Measurements from ENCODE around the gene S100G. TPM values are rescaled to one million over a fixed set of nuclear protein-coding genes. Genes with fewer than 3 reads are reported as not detected.
"Not testable (repeated sequence)": the region's sequence is repeated elsewhere in the genome, so short reads cannot be mapped to it uniquely, and the experiment has no call there.

Gene S100G
- total RNA-seq, 2 donors from 2014 or later: not detected

DNA sequence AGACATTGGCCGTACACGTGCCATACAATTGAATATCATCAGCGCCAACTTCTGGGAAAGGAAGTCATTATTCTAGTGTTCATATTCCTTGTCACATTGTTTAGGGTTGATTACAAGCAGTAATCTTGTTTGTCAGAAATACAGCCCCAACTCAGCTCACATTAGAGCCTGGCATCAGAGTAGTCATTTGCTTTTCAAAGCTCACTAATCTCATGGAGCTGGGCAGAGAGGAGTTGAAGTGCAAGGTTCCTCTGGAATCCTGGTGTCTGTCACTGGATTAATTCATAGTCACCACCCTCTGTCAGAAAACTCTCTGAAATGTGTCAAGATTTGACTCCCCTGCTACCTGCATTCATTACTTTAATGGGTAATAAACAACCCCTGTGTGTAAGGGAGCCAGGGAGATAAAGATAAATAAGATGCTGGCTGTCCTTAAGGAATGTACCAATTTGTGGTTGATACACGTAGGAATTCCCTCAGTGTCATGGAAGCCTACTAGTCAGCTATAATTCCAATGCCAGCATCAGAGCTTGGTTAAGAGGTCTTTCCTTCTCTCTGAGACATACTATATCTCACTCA lies 43.7 kb upstream of the S100G start:
- no peak overlapping the region for H3K27ac ChIP-seq
- 76% methylated on average over 4 of the region's 4 CpGs for WGBS
- H3K4me1 ChIP-seq (replicated peaks): no peaks in the 10 kb centered on the region

DNA sequence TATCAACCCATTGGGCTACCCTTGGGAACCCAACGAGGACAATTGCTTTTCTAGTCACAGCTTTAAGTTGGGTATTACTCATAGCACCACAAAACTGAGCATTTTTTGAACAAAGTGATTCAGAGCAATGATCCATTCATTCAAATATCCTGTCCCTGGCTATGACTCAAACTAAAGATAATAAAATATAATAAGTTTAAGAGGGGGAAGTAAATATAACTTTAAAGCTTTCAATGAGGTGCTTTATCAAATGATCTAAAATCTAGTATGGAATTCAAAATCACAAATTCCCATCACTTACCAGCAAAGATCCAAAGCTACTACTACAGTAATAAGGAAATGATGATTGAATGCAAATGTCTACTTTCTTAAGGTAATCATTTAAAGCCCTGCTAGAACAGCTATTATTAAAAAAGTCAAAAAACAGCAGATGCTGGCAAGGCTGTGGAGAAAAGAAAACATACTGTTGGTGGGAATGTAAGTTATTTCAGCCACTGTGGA lies 39.8 kb upstream of the S100G start:
- Histone ChIP-seq H3K36me3 (no peaks in the 10 kb centered on the region), H3K27ac (no peak overlapping the region), H3K4me3 (no peak overlapping the region), H3K4me1 (replicated peaks) (no peaks in the 10 kb centered on the region), H3K9me3 (no peaks in the 10 kb centered on the region), H3K27me3 (replicated peaks; ENCODE audit: insufficient read depth) (no peaks in the 10 kb centered on the region)
- no peak for TF ChIP-seq CTCF (IDR thresholded peaks at IDR 0.05)
- no peak for TF ChIP-seq POLR2AphosphoS5 (IDR thresholded peaks at IDR 0.05)
- TF ChIP-seq POLR2A (IDR thresholded peaks at IDR 0.05): no peak
- WGBS: 71% methylated on average over 1 of the region's 1 CpG
- intact Hi-C loops (cut with DNase I): no loop called here
- DNase-seq (ENCODE audit: low spot score): no peak

More for the DNA sequence above, 43.7 kb upstream of the S100G start:
- intact Hi-C loops (cut with DNase I): no loop called here
- no peak for DNase-seq (ENCODE audit: low spot score)
- no peak for TF ChIP-seq CTCF (IDR thresholded peaks at IDR 0.05)
- TF ChIP-seq POLR2AphosphoS5 (IDR thresholded peaks at IDR 0.05): no peak
- no peak for TF ChIP-seq POLR2A (IDR thresholded peaks at IDR 0.05)
- no peaks in the 10 kb centered on the region for H3K36me3 ChIP-seq
- H3K4me3 ChIP-seq: no peak overlapping the region
- no peaks in the 10 kb centered on the region for H3K27me3 ChIP-seq (replicated peaks; ENCODE audit: insufficient read depth)
- no peaks in the 10 kb centered on the region for H3K9me3 ChIP-seq

DNA sequence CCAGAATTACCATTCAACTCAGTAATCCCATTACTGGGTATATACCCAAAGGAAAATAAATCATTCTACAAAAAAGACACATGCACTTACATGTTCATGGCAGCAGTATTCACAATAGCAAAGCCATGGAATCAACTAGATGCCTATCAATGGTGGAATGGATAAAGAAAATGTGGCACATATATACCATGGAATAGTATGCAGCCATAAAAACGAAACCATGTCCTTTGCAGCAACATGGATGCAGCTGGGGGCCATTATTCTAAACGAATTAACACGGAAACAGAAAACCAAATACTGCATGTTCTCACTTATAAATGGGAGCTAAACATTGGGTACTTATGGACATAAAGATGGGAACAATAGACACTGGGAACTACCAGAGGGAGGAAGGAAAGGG lies 39.3 kb upstream of the S100G start:
- H3K9me3 ChIP-seq; H3K4me1 ChIP-seq (replicated peaks); H3K4me3 ChIP-seq; H3K27me3 ChIP-seq (replicated peaks; ENCODE audit: insufficient read depth); intact Hi-C loops (cut with DNase I); H3K36me3 ChIP-seq; DNase-seq (ENCODE audit: low spot score); H3K27ac ChIP-seq: not testable (repeated sequence)
- 96% methylated on average over 3 of the region's 3 CpGs for WGBS

DNA sequence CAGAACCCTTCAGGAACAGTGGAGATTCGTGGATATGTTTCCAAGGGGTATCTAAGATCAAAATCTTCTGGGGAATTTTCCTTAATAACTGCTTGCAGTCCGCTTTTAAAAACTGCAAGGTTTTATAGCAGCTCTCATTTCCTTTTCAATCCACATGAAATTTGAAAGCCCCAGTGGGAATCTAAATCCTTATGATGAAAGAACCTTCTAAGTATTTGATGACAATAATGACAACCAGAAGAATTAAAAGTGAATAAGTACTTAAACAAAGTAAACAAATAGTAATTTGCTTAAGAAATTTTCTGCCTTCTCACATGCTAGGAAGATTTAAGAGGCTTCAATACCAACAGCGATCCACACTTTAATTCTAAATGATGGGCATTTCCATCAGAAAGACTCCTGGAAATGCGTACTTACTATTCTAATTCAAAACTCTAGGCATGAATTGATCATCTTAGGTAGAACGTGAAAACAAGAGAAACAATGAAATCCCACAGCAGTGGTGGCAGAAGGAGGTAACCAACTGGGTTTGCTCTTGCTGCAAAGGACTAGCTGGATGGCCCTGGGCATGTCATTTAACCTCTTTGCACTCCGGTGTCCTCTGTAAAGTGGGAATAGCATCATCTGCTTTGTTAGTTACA lies 37.6 kb upstream of the S100G start:
- H3K4me1 ChIP-seq (replicated peaks): no peaks in the 10 kb centered on the region
- DNase-seq (ENCODE audit: low spot score): no peak
- no peaks in the 10 kb centered on the region for H3K36me3 ChIP-seq
- intact Hi-C loops (cut with DNase I): no loop called here
- no peaks in the 10 kb centered on the region for H3K9me3 ChIP-seq
- H3K27ac ChIP-seq: no peak overlapping the region
- no peak for TF ChIP-seq POLR2AphosphoS5 (IDR thresholded peaks at IDR 0.05)
- no peak for TF ChIP-seq POLR2A (IDR thresholded peaks at IDR 0.05)
- TF ChIP-seq CTCF (IDR thresholded peaks at IDR 0.05): no peak
- no peak overlapping the region for H3K4me3 ChIP-seq
- H3K27me3 ChIP-seq (replicated peaks; ENCODE audit: insufficient read depth): no peaks in the 10 kb centered on the region
- WGBS: 73% methylated on average over 6 of the region's 6 CpGs

DNA sequence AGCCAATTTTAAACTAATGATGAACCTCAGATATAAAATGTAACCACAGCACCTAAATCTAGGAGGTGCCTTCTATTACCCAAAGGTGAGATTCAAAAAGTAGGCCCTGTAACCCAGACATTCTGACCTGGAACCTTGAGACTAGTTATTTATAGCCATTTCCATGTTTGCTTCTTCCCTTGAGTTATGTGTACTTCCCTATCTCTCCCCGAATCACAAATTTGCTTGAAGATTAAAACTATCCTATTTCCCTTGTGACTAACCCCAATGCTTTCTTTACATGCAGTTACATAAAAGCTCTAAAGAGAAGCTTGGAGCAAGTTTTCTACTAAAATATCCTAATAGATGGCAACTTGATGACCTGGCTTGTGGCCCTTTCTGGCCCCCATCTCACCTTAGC lies 32.6 kb upstream of the S100G start:
- Histone ChIP-seq H3K36me3 (no peaks in the 10 kb centered on the region), H3K27me3 (replicated peaks; ENCODE audit: insufficient read depth) (no peaks in the 10 kb centered on the region), H3K4me3 (no peak overlapping the region), H3K27ac (no peak overlapping the region), H3K4me1 (replicated peaks) (no peaks in the 10 kb centered on the region), H3K9me3 (no peaks in the 10 kb centered on the region)
- intact Hi-C loops (cut with DNase I): no loop called here
- TF ChIP-seq POLR2A (IDR thresholded peaks at IDR 0.05) (no peak), POLR2AphosphoS5 (IDR thresholded peaks at IDR 0.05) (no peak), CTCF (IDR thresholded peaks at IDR 0.05) (no peak)
- WGBS: 68% methylated on average over 1 of the region's 1 CpG
- DNase-seq (ENCODE audit: low spot score): no peak

All from prostate gland (tissue), 2 donors.